Stomach (tissue), 9 donors: ENCODE data around the gene WWOX. TPM values are rescaled to one million over a fixed set of nuclear protein-coding genes. Genes with fewer than 3 reads are reported as not detected.
"Not testable (repeated sequence)": the region's sequence is repeated elsewhere in the genome, so short reads cannot be mapped to it uniquely, and the experiment has no call there.

Experiments used
- DNase-seq, 2 donors: peaks; one replicate each; pipeline versions ENCODE4 v3.0.0 to v3.0.0-alpha.2; 2013 to 2019
- H3K27ac ChIP-seq, 5 donors: fragments of 200-600 bp in 4 of 5; sonication (generic) in 4 of 5; one replicate each; pipeline ENCODE4 v1.5.1; 2013 to 2019; ENCODE audit warnings: mild to moderate bottlenecking in 1 of 5, moderate library complexity in 1 of 5
- H3K27me3 ChIP-seq, 3 donors: fragments of 200-600 bp; sonication (generic); one replicate each; pipeline ENCODE4 v1.5.1; 2017 to 2019; ENCODE audit warnings: mixed run types in 1 of 3
- H3K36me3 ChIP-seq, 4 donors: fragments of 200-600 bp; sonication (generic); 1 replicate in 3 of 4; 2 replicates in 1 of 4; pipeline ENCODE4 v1.5.1; 2016 to 2019
- H3K4me1 ChIP-seq, 4 donors: fragments of 200-600 bp; sonication (generic); one replicate each; pipeline ENCODE4 v1.5.1; 2016 to 2019
- H3K4me3 ChIP-seq, 4 donors: fragments of 200-600 bp; sonication (generic) in 3 of 4; one replicate each; pipeline ENCODE4 v1.5.1; 2016 to 2019; ENCODE audit warnings: mild to moderate bottlenecking in 1 of 4
- H3K9me3 ChIP-seq, 4 donors: fragments of 200-600 bp; sonication (generic); one replicate each; pipeline ENCODE4 v1.5.1; 2016 to 2019
- EP300 ChIP-seq: sonication (generic); formaldehyde crosslinking; IDR thresholded peaks from one replicate; pipeline ENCODE4 v1.6.1; 2017; ENCODE audit warnings: antibody characterized with exemption
- POLR2A ChIP-seq, 4 donors: fragments of 450-650 bp; IDR thresholded peaks; one replicate each; pipeline ENCODE4 v1.6.1; 2016; ENCODE audit warnings: antibody characterized with exemption in 4 of 4, control low read depth in 2 of 4, mild to moderate bottlenecking in 1 of 4, moderate library complexity in 1 of 4
- POLR2AphosphoS5 ChIP-seq, 3 donors: sonication (generic); formaldehyde crosslinking; IDR thresholded peaks; one replicate each; pipeline ENCODE4 v1.6.1; 2016; ENCODE audit warnings: antibody characterized with exemption in 3 of 3
- WGBS, 5 donors: extraction: QIAGEN DNeasy Blood & Tissue Kit in 3 of 5; methylation state at CpG; one replicate each; pipeline versions ENCODE4 v1.1.5 to v1.1.7; 2013 to 2018; 5-methylcytosine and 5-hydroxymethylcytosine counted together
- intact Hi-C: fragments of 100-400 bp; cut with DNase I; formaldehyde crosslinking; loops from one replicate; pipeline ENCODE4 v1.15.1; 2023; ENCODE audit warnings: low total_unique reads
- polyA plus RNA-seq, 3 donors: library from polyadenylated mRNA; stranded (reverse); fragments of 200-250 nt; gene quantifications; one replicate each; pipeline ENCODE4 v1.2.3, GENCODE V29; 2013
- total RNA-seq, 5 donors: library from RNA; depleted of rRNA; stranded (reverse); fragments of >200 nt; gene quantifications; one replicate each; pipeline versions ENCODE4 v1.1.0 to v1.2.3, GENCODE V29; 2014 to 2016
- TF ChIP-seq, protein P1 (sequence below), 7 experiments: fragments of 450-650 bp in 4 of 7; fragments of 200-600 bp in 3 of 7; sonication (generic) in 3 of 7; IDR thresholded peaks; one replicate each; pipeline ENCODE4 v1.5.1; 2016 to 2019; ENCODE audit warnings: antibody characterized with exemption in 7 of 7, control low read depth in 2 of 7, mild to moderate bottlenecking in 1 of 7
- donor health status: healthy with polysubstance abuse.
- donor health status: Bipolar disorder and iron deficiency.
- donor health status: healthy.

The WWOX gene
- total and polyA plus RNA-seq, 8 donors = 7.7 to 129 (median 48.7) TPM

DNA sequence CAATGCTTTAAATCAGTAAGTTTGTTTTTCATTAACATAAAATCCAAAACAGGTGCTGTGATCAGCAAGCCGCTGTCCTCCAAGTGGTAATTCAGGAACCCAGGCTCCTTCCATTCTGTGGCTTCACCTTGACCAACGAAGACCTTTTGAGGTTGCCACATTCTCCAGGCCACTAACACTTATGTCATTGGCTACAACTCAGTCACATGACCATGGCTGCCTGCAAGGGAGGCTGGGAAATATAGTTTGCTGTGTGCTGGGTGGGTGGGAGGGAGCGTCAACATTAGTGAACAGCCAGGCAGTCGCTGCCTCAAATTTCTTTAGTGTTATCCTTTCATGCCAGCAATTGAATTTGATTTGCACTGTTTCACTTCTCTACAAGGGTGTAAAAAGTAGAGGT, 951.9 kb downstream of the WWOX start:
- Histone ChIP-seq H3K36me3 (no peaks in the 10 kb centered on the region), H3K27me3 (no peaks in the 10 kb centered on the region), H3K27ac (no peak overlapping the region), H3K9me3 (no peaks in the 10 kb centered on the region), H3K4me1 (no peaks in the 10 kb centered on the region), H3K4me3 (no peak overlapping the region)
- TF ChIP-seq EP300 (no peak), POLR2AphosphoS5 (IDR thresholded peaks at IDR 0.05) (no peak), POLR2A (IDR thresholded peaks at IDR 0.05) (no peak)
- TF ChIP-seq, protein P1, sequence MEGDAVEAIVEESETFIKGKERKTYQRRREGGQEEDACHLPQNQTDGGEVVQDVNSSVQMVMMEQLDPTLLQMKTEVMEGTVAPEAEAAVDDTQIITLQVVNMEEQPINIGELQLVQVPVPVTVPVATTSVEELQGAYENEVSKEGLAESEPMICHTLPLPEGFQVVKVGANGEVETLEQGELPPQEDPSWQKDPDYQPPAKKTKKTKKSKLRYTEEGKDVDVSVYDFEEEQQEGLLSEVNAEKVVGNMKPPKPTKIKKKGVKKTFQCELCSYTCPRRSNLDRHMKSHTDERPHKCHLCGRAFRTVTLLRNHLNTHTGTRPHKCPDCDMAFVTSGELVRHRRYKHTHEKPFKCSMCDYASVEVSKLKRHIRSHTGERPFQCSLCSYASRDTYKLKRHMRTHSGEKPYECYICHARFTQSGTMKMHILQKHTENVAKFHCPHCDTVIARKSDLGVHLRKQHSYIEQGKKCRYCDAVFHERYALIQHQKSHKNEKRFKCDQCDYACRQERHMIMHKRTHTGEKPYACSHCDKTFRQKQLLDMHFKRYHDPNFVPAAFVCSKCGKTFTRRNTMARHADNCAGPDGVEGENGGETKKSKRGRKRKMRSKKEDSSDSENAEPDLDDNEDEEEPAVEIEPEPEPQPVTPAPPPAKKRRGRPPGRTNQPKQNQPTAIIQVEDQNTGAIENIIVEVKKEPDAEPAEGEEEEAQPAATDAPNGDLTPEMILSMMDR (IDR thresholded peaks at IDR 0.05) = no peak
- DNase-seq = no peak
- intact Hi-C loops = no loop called here
- 89 to 93% (median 91%) methylated on average over 4 of the region's 4 CpGs for WGBS, 5 donors

DNA sequence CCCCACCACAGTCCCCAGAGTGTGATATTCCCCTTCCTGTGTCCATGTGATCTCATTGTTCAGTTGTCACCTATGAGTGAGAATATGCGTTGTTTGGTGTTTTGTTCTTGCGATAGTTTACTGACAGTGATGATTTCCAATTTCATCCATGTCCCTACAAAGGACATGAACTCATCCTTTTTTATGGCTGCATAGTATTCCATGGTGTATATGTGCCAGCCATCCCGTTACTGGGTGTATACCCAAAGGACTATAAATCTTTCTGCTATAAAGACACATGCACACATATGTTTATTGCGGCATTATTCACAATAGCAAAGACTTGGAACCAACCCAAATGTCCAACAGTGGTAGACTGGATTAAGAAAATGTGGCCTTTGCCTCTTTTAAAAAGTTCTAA, 952.7 kb downstream of the WWOX start:
- intact Hi-C loops, H3K9me3 ChIP-seq, DNase-seq, H3K36me3 ChIP-seq, H3K27me3 ChIP-seq, H3K4me3 ChIP-seq, H3K27ac ChIP-seq, H3K4me1 ChIP-seq: not testable (repeated sequence)
- WGBS, 5 donors = 84 to 94% (median 92%) methylated on average over 4 of the region's 4 CpGs

DNA sequence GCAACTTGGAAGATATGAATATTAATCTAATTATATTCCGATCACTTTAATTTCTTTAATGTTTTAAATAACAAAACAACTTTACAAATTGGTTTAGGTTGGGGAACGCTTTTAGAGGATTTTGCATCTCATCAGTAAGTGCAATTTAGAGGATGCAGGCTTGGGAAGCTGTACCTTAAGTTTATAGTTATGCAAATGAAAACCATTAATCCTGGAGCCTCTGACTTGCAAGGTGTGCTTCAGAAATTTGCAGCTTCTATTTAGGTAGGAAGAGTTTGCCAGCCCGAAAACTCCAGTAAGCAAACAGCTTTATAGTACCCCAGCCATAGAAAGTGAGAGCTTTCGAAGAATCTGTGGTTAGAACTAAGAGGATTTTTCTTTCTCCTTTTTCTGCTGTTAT, 954.1 kb downstream of the WWOX start:
- H3K36me3 ChIP-seq = no peaks in the 10 kb centered on the region
- no peaks in the 10 kb centered on the region for H3K27me3 ChIP-seq
- 89 to 97% (median 95%) methylated on average over 4 of the region's 4 CpGs for WGBS, 5 donors
- H3K4me1 ChIP-seq = no peaks in the 10 kb centered on the region
- H3K27ac ChIP-seq = no peak overlapping the region
- no peak for DNase-seq
- intact Hi-C loops = no loop called here
- no peaks in the 10 kb centered on the region for H3K9me3 ChIP-seq
- no peak overlapping the region for H3K4me3 ChIP-seq
- TF ChIP-seq POLR2A (IDR thresholded peaks at IDR 0.05) = no peak
- TF ChIP-seq, protein P1 (IDR thresholded peaks at IDR 0.05) = no peak
- no peak for TF ChIP-seq EP300
- TF ChIP-seq POLR2AphosphoS5 (IDR thresholded peaks at IDR 0.05) = no peak

DNA sequence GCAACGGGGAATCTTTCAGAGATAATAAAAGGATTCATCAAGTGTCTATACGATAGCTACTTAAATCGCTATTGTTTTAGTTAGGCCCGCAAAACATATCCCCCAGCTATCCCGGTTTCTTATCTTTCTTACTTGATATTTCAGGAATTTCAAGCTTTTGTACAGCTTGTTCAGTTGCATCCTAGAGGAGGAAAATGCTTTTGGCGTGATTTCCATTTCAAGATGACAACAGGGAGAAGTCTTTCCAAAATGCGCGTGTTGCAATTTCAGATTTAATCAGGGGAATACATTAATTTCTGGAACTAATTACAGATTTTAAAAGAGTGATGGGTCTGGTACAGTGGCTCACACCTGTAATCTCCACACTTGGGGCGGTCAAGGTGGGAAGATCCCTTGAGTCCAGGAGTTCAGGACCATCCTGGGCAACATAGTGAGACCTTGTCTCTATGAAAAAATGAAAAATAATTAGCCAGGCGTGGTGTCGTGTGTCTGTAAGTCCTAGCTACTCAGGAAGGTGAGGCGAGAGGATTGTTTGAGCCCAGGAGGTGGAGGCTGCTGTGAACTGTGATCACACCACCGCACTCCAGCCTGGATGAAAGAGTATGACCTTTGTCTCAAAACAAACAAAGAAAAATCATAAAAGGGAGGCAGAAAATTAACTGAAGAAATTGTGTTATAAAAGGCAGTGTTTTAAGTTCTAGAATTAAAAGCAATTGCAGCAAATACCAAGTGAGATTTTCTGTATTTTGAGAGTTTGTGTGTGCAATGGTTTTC, 954.9 kb downstream of the WWOX start:
- intact Hi-C loops = no loop called here
- 73 to 85% (median 81%) methylated on average over 13 of the region's 13 CpGs for WGBS, 5 donors
- Histone ChIP-seq H3K27ac (no peak overlapping the region), H3K4me3 (no peak overlapping the region), H3K4me1 (no peaks in the 10 kb centered on the region), H3K9me3 (no peaks in the 10 kb centered on the region), H3K36me3 (no peaks in the 10 kb centered on the region), H3K27me3 (no peaks in the 10 kb centered on the region)
- DNase-seq = no peak
- TF ChIP-seq, protein P1 (IDR thresholded peaks at IDR 0.05) = no peak
- TF ChIP-seq POLR2A (IDR thresholded peaks at IDR 0.05) (no peak), POLR2AphosphoS5 (IDR thresholded peaks at IDR 0.05) (no peak), EP300 (no peak)

DNA sequence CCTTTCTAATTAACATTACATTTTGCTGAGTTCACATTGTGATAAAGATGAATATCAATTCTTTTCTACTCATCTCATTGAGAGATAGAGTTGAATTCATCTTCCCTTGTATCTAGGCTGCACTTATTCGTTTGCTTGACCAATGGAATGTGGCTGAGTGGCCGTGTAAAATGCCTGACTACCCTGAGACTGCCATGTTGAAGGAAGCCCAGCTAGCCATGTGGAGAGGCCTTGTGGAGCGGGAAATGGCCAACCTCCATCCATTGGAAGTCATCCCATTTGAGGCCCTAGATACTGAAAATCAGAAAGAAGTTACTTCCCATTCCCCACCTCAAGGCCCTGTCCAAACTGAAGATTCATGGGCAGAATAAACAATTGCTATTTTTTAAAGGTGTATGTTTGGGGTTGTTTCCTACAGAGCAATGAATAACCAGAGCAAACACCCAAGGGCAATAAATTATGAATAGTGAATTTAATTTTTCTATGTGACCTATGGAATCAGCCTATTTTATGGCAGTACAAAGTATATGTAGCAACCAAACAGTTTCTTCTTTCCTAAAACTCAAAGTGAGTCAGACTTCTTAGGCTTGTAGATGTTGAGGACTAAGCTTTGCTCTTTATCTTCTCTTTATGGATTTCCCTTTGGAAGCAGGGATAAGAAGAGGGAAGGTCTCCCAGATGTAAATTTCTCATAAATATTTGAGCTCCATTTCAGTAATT, 956.0 kb downstream of the WWOX start:
- no peak overlapping the region for H3K27ac ChIP-seq
- H3K4me1 ChIP-seq = no peaks in the 10 kb centered on the region
- intact Hi-C loops = no loop called here
- H3K9me3 ChIP-seq = no peaks in the 10 kb centered on the region
- no peak for DNase-seq
- H3K36me3 ChIP-seq = no peaks in the 10 kb centered on the region
- H3K4me3 ChIP-seq = no peak overlapping the region
- TF ChIP-seq, protein P1 (IDR thresholded peaks at IDR 0.05) = no peak
- TF ChIP-seq EP300 = no peak
- TF ChIP-seq POLR2A (IDR thresholded peaks at IDR 0.05) = no peak
- no peak for TF ChIP-seq POLR2AphosphoS5 (IDR thresholded peaks at IDR 0.05)
- 93 to 98% (median 94%) methylated on average over 3 of the region's 3 CpGs for WGBS, 5 donors
- no peaks in the 10 kb centered on the region for H3K27me3 ChIP-seq
